ENCODE measurements around the gene RPE65.

DNA sequence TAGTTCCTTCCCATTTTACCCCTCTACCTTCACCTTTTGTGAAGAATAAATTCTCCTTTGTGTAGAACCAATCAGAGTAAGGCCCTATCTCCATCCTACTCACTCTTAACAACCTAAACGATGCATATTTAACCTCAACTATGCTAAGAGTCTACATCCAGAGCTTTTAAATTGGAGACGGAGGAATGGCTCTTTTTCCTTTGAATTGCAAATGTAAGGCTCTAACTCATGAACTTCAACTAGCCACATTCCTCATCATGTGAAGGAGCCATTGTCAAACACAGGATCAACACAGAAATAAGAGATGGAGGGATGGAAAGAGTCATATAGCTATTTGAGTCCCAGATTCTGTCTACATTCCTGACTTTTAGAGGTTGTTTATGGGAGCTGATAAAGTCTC, 28.9 kb upstream of the RPE65 start:
- TF ChIP-seq, protein P1, sequence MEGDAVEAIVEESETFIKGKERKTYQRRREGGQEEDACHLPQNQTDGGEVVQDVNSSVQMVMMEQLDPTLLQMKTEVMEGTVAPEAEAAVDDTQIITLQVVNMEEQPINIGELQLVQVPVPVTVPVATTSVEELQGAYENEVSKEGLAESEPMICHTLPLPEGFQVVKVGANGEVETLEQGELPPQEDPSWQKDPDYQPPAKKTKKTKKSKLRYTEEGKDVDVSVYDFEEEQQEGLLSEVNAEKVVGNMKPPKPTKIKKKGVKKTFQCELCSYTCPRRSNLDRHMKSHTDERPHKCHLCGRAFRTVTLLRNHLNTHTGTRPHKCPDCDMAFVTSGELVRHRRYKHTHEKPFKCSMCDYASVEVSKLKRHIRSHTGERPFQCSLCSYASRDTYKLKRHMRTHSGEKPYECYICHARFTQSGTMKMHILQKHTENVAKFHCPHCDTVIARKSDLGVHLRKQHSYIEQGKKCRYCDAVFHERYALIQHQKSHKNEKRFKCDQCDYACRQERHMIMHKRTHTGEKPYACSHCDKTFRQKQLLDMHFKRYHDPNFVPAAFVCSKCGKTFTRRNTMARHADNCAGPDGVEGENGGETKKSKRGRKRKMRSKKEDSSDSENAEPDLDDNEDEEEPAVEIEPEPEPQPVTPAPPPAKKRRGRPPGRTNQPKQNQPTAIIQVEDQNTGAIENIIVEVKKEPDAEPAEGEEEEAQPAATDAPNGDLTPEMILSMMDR (optimal IDR thresholded peaks at IDR 0.05 in 1 of 3, IDR thresholded peaks at IDR 0.05 in 1 of 3, conservative IDR thresholded peaks at IDR 0.05 in 1 of 3; ENCODE audit: extremely low read depth in 1 of 3, insufficient read depth in 2 of 3, low read length in 3 of 3): no peak
- TF ChIP-seq EZH2 (IDR thresholded peaks at IDR 0.05; ENCODE audit: low read length): no peak
